Measurements from ENCODE around the gene GLIS2.

GLIS2 gene

DNA sequence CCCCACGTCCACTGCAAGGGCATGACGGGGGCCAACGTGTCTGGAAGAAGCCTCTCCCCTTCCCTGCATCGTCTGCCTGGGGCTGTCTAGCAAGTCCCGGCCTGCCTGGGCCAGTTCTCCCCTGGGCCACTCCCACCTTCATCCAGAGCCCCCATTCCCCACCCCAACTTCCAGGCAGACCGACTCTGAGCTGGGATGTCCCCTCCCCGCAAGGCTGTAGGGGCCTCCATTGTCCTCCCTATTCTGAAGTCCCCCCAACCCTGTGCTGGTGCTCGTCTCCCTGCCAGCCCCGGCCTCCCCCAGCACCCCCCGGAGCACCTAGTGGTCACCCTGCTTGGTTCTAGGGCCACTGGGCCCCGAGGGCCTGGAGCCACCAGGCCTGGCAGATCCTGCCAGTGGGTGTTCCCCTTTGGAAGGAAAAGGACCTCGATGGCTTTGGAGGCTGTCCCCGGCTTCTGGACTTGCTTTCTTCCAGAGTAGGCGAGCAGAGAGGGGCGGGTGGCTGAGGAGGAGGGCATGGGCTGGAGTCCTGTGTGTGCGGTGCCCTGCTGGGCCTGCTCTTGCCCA, 4.8 kb downstream of the GLIS2 start:
- Histone ChIP-seq H4K20me1 (ENCODE audit: insufficient read depth, low read length, poor library complexity, severe bottlenecking) (no peaks in the 10 kb centered on the region), H3K4me2 (ENCODE audit: low read depth, low read length, poor library complexity, severe bottlenecking) (no peak overlapping the region), H3K9me3 (ENCODE audit: insufficient read depth, low read depth, low read length) (no peaks in the 10 kb centered on the region), H3K4me3 (ENCODE audit: low read length, poor library complexity, severe bottlenecking) (no peak overlapping the region), H2AFZ (ENCODE audit: low read length) (no peak overlapping the region), H3K36me3 (ENCODE audit: insufficient read depth, low read length) (no peaks in the 10 kb centered on the region), H3K79me2 (ENCODE audit: insufficient read depth, low read length) (0 out of 2 replicates have a peak, but pooled peaks cover 3% of the 10 kb centered on the region), H3F3A (ENCODE audit: low read depth) (no peaks in the 10 kb centered on the region), H3K27me3 (ENCODE audit: insufficient read depth, low read length, poor library complexity, severe bottlenecking) (no peaks in the 10 kb centered on the region), H3K9ac (ENCODE audit: low read depth, low read length, poor library complexity, severe bottlenecking) (no peak overlapping the region), H3K4me1 (ENCODE audit: insufficient read depth, low read length, poor library complexity, severe bottlenecking) (peaks cover 8% of the 10 kb centered on the region), H3K9me2 (replicated peaks; ENCODE audit: low read depth, low read length) (no peaks in the 10 kb centered on the region)
- no peak for TF ChIP-seq EZH2phosphoT487 (IDR thresholded peaks at IDR 0.05; ENCODE audit: borderline replicate concordance)
- TF ChIP-seq, protein P1, sequence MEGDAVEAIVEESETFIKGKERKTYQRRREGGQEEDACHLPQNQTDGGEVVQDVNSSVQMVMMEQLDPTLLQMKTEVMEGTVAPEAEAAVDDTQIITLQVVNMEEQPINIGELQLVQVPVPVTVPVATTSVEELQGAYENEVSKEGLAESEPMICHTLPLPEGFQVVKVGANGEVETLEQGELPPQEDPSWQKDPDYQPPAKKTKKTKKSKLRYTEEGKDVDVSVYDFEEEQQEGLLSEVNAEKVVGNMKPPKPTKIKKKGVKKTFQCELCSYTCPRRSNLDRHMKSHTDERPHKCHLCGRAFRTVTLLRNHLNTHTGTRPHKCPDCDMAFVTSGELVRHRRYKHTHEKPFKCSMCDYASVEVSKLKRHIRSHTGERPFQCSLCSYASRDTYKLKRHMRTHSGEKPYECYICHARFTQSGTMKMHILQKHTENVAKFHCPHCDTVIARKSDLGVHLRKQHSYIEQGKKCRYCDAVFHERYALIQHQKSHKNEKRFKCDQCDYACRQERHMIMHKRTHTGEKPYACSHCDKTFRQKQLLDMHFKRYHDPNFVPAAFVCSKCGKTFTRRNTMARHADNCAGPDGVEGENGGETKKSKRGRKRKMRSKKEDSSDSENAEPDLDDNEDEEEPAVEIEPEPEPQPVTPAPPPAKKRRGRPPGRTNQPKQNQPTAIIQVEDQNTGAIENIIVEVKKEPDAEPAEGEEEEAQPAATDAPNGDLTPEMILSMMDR (conservative IDR thresholded peaks at IDR 0.05; ENCODE audit: low read length), result no peak

DNA sequence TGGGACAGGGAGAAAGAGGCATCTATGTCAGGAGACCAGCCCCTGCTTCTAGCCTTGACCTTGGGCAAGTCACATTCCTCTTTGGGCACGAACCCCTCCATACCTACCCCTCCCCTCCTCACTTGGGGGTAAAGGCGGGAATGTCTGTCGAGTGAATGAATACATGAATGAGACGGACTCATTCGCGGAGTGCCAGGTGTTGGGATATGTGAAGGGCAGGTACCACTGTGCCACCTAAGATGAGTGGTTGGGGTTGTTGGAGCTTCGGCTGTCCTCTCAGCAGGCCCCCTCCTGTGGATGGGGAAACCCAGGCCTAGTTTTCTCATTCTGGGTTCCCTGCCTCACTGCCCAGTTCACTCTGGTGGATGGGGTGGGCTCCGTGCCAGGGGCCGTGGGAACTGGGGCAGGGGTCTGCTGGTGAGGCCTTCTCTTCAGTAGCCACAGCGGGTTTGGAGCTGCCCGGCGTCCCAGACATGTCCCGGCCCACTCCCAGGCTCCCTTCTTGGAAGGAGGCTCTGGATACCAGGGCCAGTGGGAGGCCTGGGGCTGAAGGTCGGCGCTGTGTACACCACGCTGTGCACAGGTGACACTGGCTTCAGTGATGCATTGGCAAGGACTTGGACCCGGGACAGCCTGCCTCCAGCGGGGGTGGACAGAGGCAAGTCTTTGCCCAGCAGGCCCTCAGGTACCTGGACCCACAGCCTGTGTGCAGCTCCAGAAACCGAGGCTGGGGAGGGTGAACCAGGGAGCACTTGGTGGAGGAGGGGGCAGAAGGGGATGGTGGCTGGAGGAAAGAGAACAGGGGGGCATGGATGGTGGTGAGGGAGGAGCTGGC, 5.6 kb downstream of the GLIS2 start:
- Histone ChIP-seq H3K36me3 (ENCODE audit: insufficient read depth, low read length) (no peaks in the 10 kb centered on the region), H3K79me2 (ENCODE audit: insufficient read depth, low read length) (0 out of 2 replicates have a peak, but pooled peaks cover 3% of the 10 kb centered on the region), H3K27me3 (ENCODE audit: insufficient read depth, low read length, poor library complexity, severe bottlenecking) (no peaks in the 10 kb centered on the region), H4K20me1 (ENCODE audit: insufficient read depth, low read length, poor library complexity, severe bottlenecking) (no peaks in the 10 kb centered on the region), H3K4me2 (ENCODE audit: low read depth, low read length, poor library complexity, severe bottlenecking) (no peak overlapping the region), H3K9ac (ENCODE audit: low read depth, low read length, poor library complexity, severe bottlenecking) (no peak overlapping the region), H3K4me1 (ENCODE audit: insufficient read depth, low read length, poor library complexity, severe bottlenecking) (peaks cover 8% of the 10 kb centered on the region), H3K9me2 (replicated peaks; ENCODE audit: low read depth, low read length) (no peaks in the 10 kb centered on the region), H3K9me3 (ENCODE audit: insufficient read depth, low read depth, low read length) (no peaks in the 10 kb centered on the region), H2AFZ (ENCODE audit: low read length) (no peak overlapping the region), H3K4me3 (ENCODE audit: low read length, poor library complexity, severe bottlenecking) (no peak overlapping the region), H3F3A (ENCODE audit: low read depth) (no peaks in the 10 kb centered on the region)
- TF ChIP-seq, protein P1 (conservative IDR thresholded peaks at IDR 0.05; ENCODE audit: low read length), result no peak
- TF ChIP-seq EZH2phosphoT487 (IDR thresholded peaks at IDR 0.05; ENCODE audit: borderline replicate concordance), result no peak

DNA sequence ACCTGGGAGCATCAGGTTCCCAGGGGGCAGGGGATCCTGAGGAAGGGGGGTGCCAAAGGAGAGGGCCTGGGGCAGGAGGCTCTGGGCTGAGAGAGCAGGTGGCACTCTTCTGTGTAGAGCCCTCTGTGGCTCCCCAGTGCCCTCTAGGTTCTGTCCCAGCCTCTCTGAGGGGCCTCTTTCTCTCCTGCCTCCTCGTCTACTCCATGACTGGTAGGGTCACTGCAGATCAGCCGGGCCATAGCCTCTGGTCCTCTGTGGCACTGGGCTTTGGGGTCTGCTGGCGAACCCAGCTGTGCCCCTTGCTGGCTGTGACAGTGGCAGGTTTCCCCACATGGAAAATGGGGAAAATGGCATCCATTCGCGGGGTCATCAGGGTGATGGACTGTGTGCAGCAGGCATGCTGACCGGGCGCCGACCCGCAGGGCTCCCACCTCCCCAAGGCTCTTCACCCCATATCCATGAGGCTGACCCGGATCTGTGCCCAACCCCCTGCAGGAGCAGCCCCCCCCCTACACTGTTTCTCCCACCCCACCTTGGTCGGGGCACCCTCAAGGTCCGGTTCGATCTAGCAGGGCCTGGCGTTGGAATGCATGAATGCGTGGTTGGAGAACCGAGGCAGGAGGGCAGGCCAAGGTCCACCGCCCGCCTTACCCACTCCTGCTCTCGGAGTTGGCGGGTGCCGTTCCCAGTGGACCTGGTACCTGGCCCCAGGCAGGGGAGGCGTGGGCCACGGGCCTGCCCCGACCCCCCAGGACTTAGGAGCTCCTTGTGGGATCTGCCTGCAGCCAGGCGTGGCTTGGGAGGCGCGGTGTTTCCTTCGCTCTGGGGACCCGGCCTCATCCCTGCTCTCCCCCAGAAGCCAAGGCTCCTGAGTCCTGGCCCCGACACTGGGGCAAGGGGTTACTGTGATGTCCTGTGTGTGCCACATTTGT, 6.5 kb downstream of the GLIS2 start:
- Histone ChIP-seq H4K20me1 (ENCODE audit: insufficient read depth, low read length, poor library complexity, severe bottlenecking) (no peaks in the 10 kb centered on the region), H3K36me3 (ENCODE audit: insufficient read depth, low read length) (no peaks in the 10 kb centered on the region), H3K9me2 (replicated peaks; ENCODE audit: low read depth, low read length) (no peaks in the 10 kb centered on the region), H3K4me3 (ENCODE audit: low read length, poor library complexity, severe bottlenecking) (no peak overlapping the region), H3K9ac (ENCODE audit: low read depth, low read length, poor library complexity, severe bottlenecking) (no peak overlapping the region), H3K79me2 (ENCODE audit: insufficient read depth, low read length) (0 out of 2 replicates have a peak, but pooled peaks cover 3% of the 10 kb centered on the region), H3K4me1 (ENCODE audit: insufficient read depth, low read length, poor library complexity, severe bottlenecking) (peaks cover 4% of the 10 kb centered on the region), H2AFZ (ENCODE audit: low read length) (no peak overlapping the region), H3K9me3 (ENCODE audit: insufficient read depth, low read depth, low read length) (no peaks in the 10 kb centered on the region), H3K4me2 (ENCODE audit: low read depth, low read length, poor library complexity, severe bottlenecking) (no peak overlapping the region), H3K27me3 (ENCODE audit: insufficient read depth, low read length, poor library complexity, severe bottlenecking) (no peaks in the 10 kb centered on the region), H3F3A (ENCODE audit: low read depth) (no peaks in the 10 kb centered on the region)
- TF ChIP-seq, protein P1 (conservative IDR thresholded peaks at IDR 0.05; ENCODE audit: low read length), result no peak
- TF ChIP-seq EZH2phosphoT487 (IDR thresholded peaks at IDR 0.05; ENCODE audit: borderline replicate concordance), result no peak

Measured in Loucy (cell line).